Measurements from ENCODE around the gene TP53RK.

GRCh38 chr20:46638134-46638897 is 50.9 kb downstream of the TP53RK start:
- no peak for TF ChIP-seq CTCF (IDR thresholded peaks at IDR 0.05; ENCODE audit: low read depth, low read length)
- no peak for TF ChIP-seq EZH2phosphoT487 (IDR thresholded peaks at IDR 0.05; ENCODE audit: low read depth)
